H1 (cell line): ENCODE measurements around the gene MEGF11. TPM values are rescaled to one million over a fixed set of nuclear protein-coding genes. Genes with fewer than 3 reads are reported as not detected.

Source experiments
- CTCF ChIA-PET: fragments of 300-600 bp; sonication (Branson Sonifier 250); formaldehyde crosslinking; loops from one replicate; lab custom pipeline; 2021; ENCODE audit not compliant: partially characterized antibody; lab: Charles Lee
- POLR2A ChIA-PET: fragments of 300-600 bp; sonication (Branson Sonifier 250); formaldehyde crosslinking; loops from one replicate; lab custom pipeline; 2021; ENCODE audit warnings: inconsistent platforms; ENCODE audit not compliant: partially characterized antibody; lab: Charles Lee
- DNase-seq, 2 experiments: peaks; one replicate each; pipeline versions ENCODE4 v3.0.0 to v3.0.0-alpha.2; 2010 to 2022; ENCODE audit warnings: low spot score in 2 of 2, low read depth in 1 of 2, mixed read lengths in 1 of 2
- FAIRE-seq: peaks from 2 replicates; lab custom pipeline; 2011; peaks lifted over from hg19 to GRCh38; lab: Jason Lieb, UNC
- H2AFZ ChIP-seq: 2 replicates; pipeline ENCODE4 v1.8.1; 2012; ENCODE audit warnings: low read length, inconsistent platforms
- H2AK5ac ChIP-seq: 2 replicates; pipeline ENCODE4 v1.6.1; 2013; ENCODE audit warnings: low read depth, low read length
- H2BK120ac ChIP-seq: replicated peaks from 2 replicates; pipeline ENCODE3; 2013; ENCODE audit warnings: low read depth, low read length, inconsistent platforms
- H2BK12ac ChIP-seq: 2 replicates; pipeline ENCODE4 v1.6.1; 2013; ENCODE audit warnings: low read depth, low read length
- H2BK15ac ChIP-seq: 2 replicates; pipeline ENCODE4 v1.6.1; 2013; ENCODE audit warnings: low read length
- H2BK20ac ChIP-seq: 2 replicates; pipeline ENCODE4 v1.6.1; 2013; ENCODE audit warnings: low read length
- H2BK5ac ChIP-seq: 2 replicates; pipeline ENCODE4 v1.6.1; 2013; ENCODE audit warnings: low read depth, low read length
- H3K14ac ChIP-seq: 2 replicates; pipeline ENCODE4 v1.6.1; 2013; ENCODE audit warnings: inconsistent platforms; ENCODE audit not compliant: insufficient read length
- H3K18ac ChIP-seq: 2 replicates; pipeline ENCODE4 v1.6.1; 2013; ENCODE audit warnings: low read length; ENCODE audit errors: extremely low read depth
- H3K23ac ChIP-seq: 2 replicates; pipeline ENCODE4 v1.6.1; 2013; ENCODE audit warnings: inconsistent platforms; ENCODE audit not compliant: insufficient read length
- H3K23me2 ChIP-seq: 2 replicates; pipeline ENCODE4 v1.6.1; 2013; ENCODE audit warnings: low read depth, low read length
- H3K27ac ChIP-seq: 2 replicates; pipeline ENCODE4 v1.6.1; 2011; ENCODE audit warnings: low read depth, low read length, inconsistent platforms
- H3K27me3 ChIP-seq, 4 experiments: replicated peaks in 1 of 4; 1 replicate in 1 of 4; 2 replicates in 3 of 4; pipeline versions ENCODE4 v1.6.1 to v1.8.1; 2011 to 2013; ENCODE audit warnings: low read length in 3 of 4, mild to moderate bottlenecking in 3 of 4, inconsistent platforms in 2 of 4, mixed read lengths in 2 of 4, moderate library complexity in 1 of 4; ENCODE audit not compliant: control insufficient read depth in 3 of 4, insufficient read depth in 3 of 4; ENCODE audit errors: extremely low read depth in 1 of 4
- H3K36me3 ChIP-seq, 4 experiments: 2 replicates each; pipeline versions ENCODE4 v1.6.1 to v1.8.1; 2011 to 2013; ENCODE audit warnings: mild to moderate bottlenecking in 4 of 4, low read length in 3 of 4, moderate library complexity in 2 of 4, control low read depth in 1 of 4, inconsistent platforms in 1 of 4; ENCODE audit not compliant: insufficient read depth in 4 of 4, control insufficient read depth in 2 of 4
- H3K4ac ChIP-seq: replicated peaks from 2 replicates; pipeline ENCODE3; 2013; ENCODE audit warnings: low read length, low read depth, mixed read lengths, inconsistent platforms; ENCODE audit not compliant: insufficient read length
- H3K4me1 ChIP-seq, 4 experiments: replicated peaks in 1 of 4; 1 replicate in 1 of 4; 2 replicates in 3 of 4; pipeline versions ENCODE4 v1.6.1 to v1.8.1; 2011 to 2013; ENCODE audit warnings: low read length in 3 of 4, inconsistent platforms in 2 of 4, mixed read lengths in 1 of 4; ENCODE audit not compliant: insufficient read depth in 4 of 4, control insufficient read depth in 3 of 4
- H3K4me2 ChIP-seq, 2 experiments: 2 replicates each; pipeline versions ENCODE4 v1.6.1 to v1.8.1; 2011 to 2013; ENCODE audit warnings: low read depth in 2 of 2, low read length in 2 of 2, control low read depth in 1 of 2, inconsistent platforms in 1 of 2, mild to moderate bottlenecking in 1 of 2; ENCODE audit not compliant: insufficient read depth in 1 of 2
- H3K4me3 ChIP-seq, 4 experiments: fragments of 200-600, 300-600 bp in 1 of 4; sonication (generic), shearing (Covaris generic), sonication (Bioruptor Twin) in 1 of 4; 2 replicates each; pipeline versions ENCODE4 v1.5.1 to v1.8.1; 2011 to 2016; ENCODE audit warnings: low read length in 4 of 4, low read depth in 3 of 4, control low read depth in 2 of 4, inconsistent platforms in 2 of 4, mild to moderate bottlenecking in 2 of 4, mixed read lengths in 1 of 4, moderate library complexity in 1 of 4; ENCODE audit not compliant: insufficient read depth in 2 of 4; ENCODE audit errors: extremely low read depth in 1 of 4
- H3K56ac ChIP-seq: replicated peaks from 2 replicates; pipeline ENCODE3; 2013; ENCODE audit warnings: low read depth, mild to moderate bottlenecking, mixed read lengths, low read length, inconsistent platforms; ENCODE audit not compliant: insufficient read length
- H3K79me1 ChIP-seq: 2 replicates; pipeline ENCODE4 v1.6.1; 2013; ENCODE audit warnings: low read depth, low read length, control low read depth
- H3K79me2 ChIP-seq, 2 experiments: 2 replicates each; pipeline versions ENCODE4 v1.6.1 to v1.8.1; 2012 to 2013; ENCODE audit warnings: low read length in 2 of 2, mild to moderate bottlenecking in 2 of 2, inconsistent platforms in 1 of 2; ENCODE audit not compliant: insufficient read depth in 2 of 2, control insufficient read depth in 1 of 2
- H3K9ac ChIP-seq, 4 experiments: replicated peaks in 1 of 4; 1 replicate in 1 of 4; 2 replicates in 3 of 4; pipeline versions ENCODE4 v1.6.1 to v1.8.1; 2011 to 2013; ENCODE audit warnings: low read depth in 3 of 4, low read length in 3 of 4, control low read depth in 2 of 4, mild to moderate bottlenecking in 2 of 4, moderate library complexity in 2 of 4, inconsistent platforms in 1 of 4; ENCODE audit errors: extremely low read depth in 1 of 4
- H3K9me3 ChIP-seq, 2 experiments: 2 replicates each; pipeline versions ENCODE4 v1.6.1 to v1.8.1; 2012 to 2013; ENCODE audit warnings: mild to moderate bottlenecking in 2 of 2, moderate library complexity in 2 of 2, control low read depth in 1 of 2, inconsistent platforms in 1 of 2, low read depth in 1 of 2, low read length in 1 of 2, mixed read lengths in 1 of 2; ENCODE audit not compliant: insufficient read depth in 2 of 2
- H4K20me1 ChIP-seq, 2 experiments: replicated peaks in 1 of 2; 2 replicates each; pipeline versions ENCODE3 to v1.8.1; 2011 to 2013; ENCODE audit warnings: inconsistent platforms in 2 of 2, low read length in 2 of 2, mild to moderate bottlenecking in 1 of 2; ENCODE audit not compliant: insufficient read depth in 2 of 2, control insufficient read depth in 1 of 2
- H4K5ac ChIP-seq: 2 replicates; pipeline ENCODE4 v1.6.1; 2013; ENCODE audit warnings: low read length, low read depth, mixed read lengths, inconsistent platforms; ENCODE audit not compliant: insufficient read length
- H4K8ac ChIP-seq: 2 replicates; pipeline ENCODE4 v1.8.0; 2013; ENCODE audit warnings: mild to moderate bottlenecking, moderate library complexity, low read length, inconsistent platforms; ENCODE audit not compliant: insufficient read depth; ENCODE audit errors: extremely low read depth
- H4K91ac ChIP-seq: replicated peaks from 2 replicates; pipeline ENCODE3; 2013; ENCODE audit warnings: low read length, mixed read lengths, inconsistent platforms; ENCODE audit not compliant: insufficient read length
- EGR1 ChIP-seq: IDR thresholded peaks from 2 replicates; pipeline ENCODE4 v1.6.1; 2011; ENCODE audit warnings: low read depth, low read length, borderline replicate concordance
- JUN ChIP-seq: IDR thresholded peaks from 2 replicates; pipeline ENCODE4 v1.6.1; 2011; ENCODE audit warnings: low read depth, mild to moderate bottlenecking, improper control_type of control experiment, low read length
- WGBS, 2 experiments: shearing (Covaris generic) in 1 of 2; methylation state at CpG; one replicate each; pipeline versions ENCODE4 v1.1.6 to v1.1.7; 2013 to 2015; ENCODE audit warnings: low lambda C conversion rate in 2 of 2, mixed read lengths in 2 of 2, inconsistent platforms in 1 of 2, low coverage in 1 of 2, missing lambda C conversion rate in 1 of 2; ENCODE audit not compliant: insufficient replicate concordance in 2 of 2, insufficient coverage in 1 of 2, insufficient read length in 1 of 2; ENCODE audit errors: extremely low coverage in 1 of 2, missing lambda C conversion rate in 1 of 2; 5-methylcytosine and 5-hydroxymethylcytosine counted together
- polyA plus RNA-seq, 7 experiments: library from polyadenylated mRNA; depleted of rRNA in 3 of 7; stranded (reverse) in 5 of 7; unstranded in 2 of 7; fragments of >200 nt in 5 of 7; fragments of 200-250 nt in 2 of 7; gene quantifications; 1 replicate in 5 of 7; 2 replicates in 1 of 7; 4 replicates in 1 of 7; pipeline versions ENCODE4 v1.2.1 to v1.2.3, GENCODE V29; 2011 to 2013; ENCODE audit warnings: missing spikeins in 2 of 7, mixed read lengths in 2 of 7
- total RNA-seq: library from RNA; stranded (reverse); fragmentation: NEBNext Ultra II Directional; extraction: Animal tissue kit (Norgen Biotek cat#: 25700); gene quantifications from 2 replicates; pipeline ENCODE4 v1.2.1, GENCODE V29; 2021

Gene MEGF11
- total and polyA plus RNA-seq, 2 of the 8 experiments (the other 6 are each of a cell fraction or from before 2014, with no cell fraction given) = 4.4 to 4.8 TPM

DNA sequence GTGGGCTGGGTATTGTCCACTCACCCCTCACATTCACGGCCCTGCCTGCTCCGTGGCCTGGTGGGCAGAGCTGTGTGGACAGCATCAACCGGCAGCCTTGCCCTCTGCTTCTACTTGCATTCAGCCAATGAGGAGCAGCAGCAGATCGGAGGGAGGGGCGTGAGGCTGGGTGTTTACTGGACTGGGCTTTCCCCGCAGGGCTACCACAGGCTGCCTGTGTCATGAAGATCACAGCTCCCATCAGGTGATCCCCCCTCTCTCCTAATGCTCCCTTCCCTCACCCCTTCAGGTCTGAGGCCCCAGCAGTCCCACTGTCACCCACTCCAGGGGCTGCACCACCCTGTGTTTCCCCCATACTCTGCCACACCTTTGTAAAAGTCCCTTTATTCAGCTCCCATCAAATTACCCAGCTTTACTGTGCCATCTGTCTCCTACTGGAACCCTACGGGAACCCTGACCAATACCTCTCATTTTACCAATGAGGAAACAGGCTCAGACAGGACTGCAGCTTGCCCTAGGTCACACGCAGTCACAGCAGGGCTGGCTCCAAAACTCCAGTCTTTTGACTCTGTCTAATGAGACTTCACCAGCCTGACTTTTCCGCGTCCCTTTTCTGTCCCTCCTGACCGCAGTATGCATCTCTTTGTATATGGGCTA is 81.1 kb downstream of the MEGF11 start:
- Histone ChIP-seq H2AFZ (0 out of 2 replicates have a peak overlapping the region, but pooled peaks have one; percentile 25), H3K18ac (no peak overlapping the region), H2BK15ac (peak overlapping the region; percentile 14; the same call in 1 of the 2 replicates), H3K23me2 (no peaks in the 10 kb centered on the region), H3K4me2 (no peak overlapping the region), H3K9me3 (no peaks in the 10 kb centered on the region), H3K27ac (no peak overlapping the region), H4K91ac (peak overlapping the region; percentile 15), H2AK5ac (no peak overlapping the region), H2BK12ac (peak overlapping the region; percentile 62; the same call in 1 of the 2 replicates), H2BK120ac (peak overlapping the region; percentile 13), H3K27me3 (no peaks in the 10 kb centered on the region), H4K20me1 (no peaks in the 10 kb centered on the region), H4K5ac (no peak overlapping the region)
- POLR2A ChIA-PET = no interaction called here
- DNase-seq = no peak
- TF ChIP-seq JUN = no peak
- TF ChIP-seq EGR1 = no peak
- TF ChIP-seq, all 59 proteins: peak for 0
- H3K14ac ChIP-seq = no peak overlapping the region
- 0 out of 2 replicates have a peak overlapping the region, but pooled peaks have one; percentile 9 for H2BK20ac ChIP-seq
- peaks cover 0 to 8% (median 4%) of the 10 kb centered on the region in 4 experiments; a peak in 5 of 7 replicates for H3K4me1 ChIP-seq
- no peak overlapping the region for H3K23ac ChIP-seq
- peaks cover 3% of the 10 kb centered on the region; the same call in 1 of the 2 replicates for H3K79me1 ChIP-seq
- no peaks in the 10 kb centered on the region for H3K79me2 ChIP-seq
- no peaks in the 10 kb centered on the region for H3K36me3 ChIP-seq
- no peak overlapping the region for H3K56ac ChIP-seq
- H3K4ac ChIP-seq = no peak overlapping the region
- CTCF ChIA-PET = interaction anchor here (0.6 to 1.7 kb wide), 4 partner anchors 19 to 315 kb away, joined by 3 to 7 read pairs (median 4); no protein-coding TSS in a partner anchor
- no peak overlapping the region for H3K4me3 ChIP-seq
- peak overlapping the region; percentile 7; the same call in 1 of the 2 replicates for H2BK5ac ChIP-seq
- no peak for FAIRE-seq
- 73% methylated on average over 11 of the region's 11 CpGs; no CpG with 5 or more reads in 1 of the 2 experiments for WGBS, 2 experiments
- no peak overlapping the region for H3K9ac ChIP-seq
- H4K8ac ChIP-seq = no peak overlapping the region; the same call in 1 of the 2 replicates
